ENCODE data around the gene PDLIM4. TPM values are rescaled to one million over a fixed set of nuclear protein-coding genes. Genes with fewer than 3 reads are reported as not detected.

PDLIM4 gene
- total RNA-seq, 4 donors from 2014 or later = 4.6 to 27.2 (median 18.5) TPM

GRCh38 chr5:132269635-132270334 lies 12.3 kb downstream of the PDLIM4 start:
- peak in 1 of 3 donors; percentile 35 for DNase-seq
- Histone ChIP-seq H3K27ac (no peak overlapping the region), H3K4me1 (peaks cover 0 to 34% (median 7%) of the 10 kb centered on the region in 4 donors), H3K4me3 (no peak overlapping the region), H3K9me3 (no peaks in the 10 kb centered on the region), H3K27me3 (no peaks in the 10 kb centered on the region), H3K36me3 (peaks cover 0 to 6% (median 0%) of the 10 kb centered on the region in 3 donors)
- no peak for TF ChIP-seq POLR2A (IDR thresholded peaks at IDR 0.05)
- no peak for TF ChIP-seq CTCF (IDR thresholded peaks at IDR 0.05)

- H3K27ac ChIP-seq = no peak overlapping the region
- DNase-seq = peak in 1 of 3 donors; percentile 24
- TF ChIP-seq POLR2A (IDR thresholded peaks at IDR 0.05) (no peak), CTCF (IDR thresholded peaks at IDR 0.05) (no peak)
- H3K4me1 ChIP-seq = peaks cover 0 to 34% (median 4%) of the 10 kb centered on the region in 4 donors
- H3K27me3 ChIP-seq = no peaks in the 10 kb centered on the region
- H3K4me3 ChIP-seq = no peak overlapping the region
- H3K9me3 ChIP-seq = no peaks in the 10 kb centered on the region
- peaks cover 0 to 6% (median 0%) of the 10 kb centered on the region in 3 donors for H3K36me3 ChIP-seq
Measured at GRCh38 chr5:132270335-132270665, 12.8 kb downstream of the PDLIM4 start.

GRCh38 chr5:132270706-132271105 lies 13.2 kb downstream of the PDLIM4 start:
- TF ChIP-seq POLR2A (IDR thresholded peaks at IDR 0.05) (no peak), CTCF (IDR thresholded peaks at IDR 0.05) (no peak)
- DNase-seq = peak in 1 of 3 donors; percentile 42
- no peak overlapping the region for H3K27ac ChIP-seq

GRCh38 chr5:132271251-132272246 lies 14.1 kb downstream of the PDLIM4 start:
- H3K9me3 ChIP-seq = no peaks in the 10 kb centered on the region
- H3K4me1 ChIP-seq = peaks cover 0 to 22% (median 2%) of the 10 kb centered on the region in 4 donors
- H3K36me3 ChIP-seq = peaks cover 0 to 6% (median 0%) of the 10 kb centered on the region in 3 donors
- TF ChIP-seq CTCF (IDR thresholded peaks at IDR 0.05) (no peak), POLR2A (IDR thresholded peaks at IDR 0.05) (no peak)
- no peak overlapping the region for H3K27ac ChIP-seq
- peak in 2 of 3 donors; percentile 16 to 53 for DNase-seq
- H3K4me3 ChIP-seq = no peak overlapping the region
- H3K27me3 ChIP-seq = no peaks in the 10 kb centered on the region

More at GRCh38 chr5:132270706-132271105, 13.2 kb downstream of the PDLIM4 start:
- Histone ChIP-seq H3K4me1 (peaks cover 0 to 30% (median 2%) of the 10 kb centered on the region in 4 donors), H3K27me3 (no peaks in the 10 kb centered on the region), H3K36me3 (peaks cover 0 to 6% (median 0%) of the 10 kb centered on the region in 3 donors), H3K4me3 (no peak overlapping the region), H3K9me3 (no peaks in the 10 kb centered on the region)

- peak; percentile 50 to 82 (median 76) for DNase-seq
- H3K4me1 ChIP-seq = peaks cover 0 to 21% (median 3%) of the 10 kb centered on the region in 4 donors
- no peaks in the 10 kb centered on the region for H3K27me3 ChIP-seq
- peak overlapping the region in 2 of 4 donors; percentile 8 to 35 for H3K4me3 ChIP-seq
- H3K36me3 ChIP-seq = peaks cover 0 to 6% (median 0%) of the 10 kb centered on the region in 3 donors
- H3K9me3 ChIP-seq = no peaks in the 10 kb centered on the region
- peak; percentile 30 to 92 (median 76) for TF ChIP-seq CTCF (IDR thresholded peaks at IDR 0.05)
- no peak for TF ChIP-seq POLR2A (IDR thresholded peaks at IDR 0.05)
- peak overlapping the region in 2 of 4 donors; percentile 60 to 81 for H3K27ac ChIP-seq
Measured at GRCh38 chr5:132272311-132273210, 15.1 kb downstream of the PDLIM4 start.

Measured in Peyer's patch (tissue), 4 donors.